ENCODE data around the gene EPHA4.

The EPHA4 gene

GRCh38 chr2:221506469-221506868 is 65.6 kb downstream of the EPHA4 start:
- no peak for DNase-seq (ENCODE audit: low read depth in 1 of 2, low spot score in 1 of 2)

GRCh38 chr2:221505605-221506004 is 66.5 kb downstream of the EPHA4 start:
- DNase-seq (ENCODE audit: low read depth in 1 of 2, low spot score in 1 of 2) = no peak

GRCh38 chr2:221504905-221505304 is 67.2 kb downstream of the EPHA4 start:
- no peak for DNase-seq (ENCODE audit: low read depth in 1 of 2, low spot score in 1 of 2)

- no peak for DNase-seq (ENCODE audit: low read depth in 1 of 2, low spot score in 1 of 2)
These were observed 68.1 kb downstream of the EPHA4 start for GRCh38 chr2:221503965-221504364.

GRCh38 chr2:221502270-221503010 is 69.7 kb downstream of the EPHA4 start:
- no peak for DNase-seq (ENCODE audit: low read depth in 1 of 2, low spot score in 1 of 2)

- DNase-seq (ENCODE audit: low read depth in 1 of 2, low spot score in 1 of 2) = no peak
These were observed 70.2 kb downstream of the EPHA4 start for GRCh38 chr2:221501883-221502269.

- DNase-seq (ENCODE audit: low read depth in 1 of 2, low spot score in 1 of 2) = no peak
These were observed 70.8 kb downstream of the EPHA4 start for GRCh38 chr2:221501210-221501882.

- no peak for DNase-seq (ENCODE audit: low read depth in 1 of 2, low spot score in 1 of 2)
These were observed 71.4 kb downstream of the EPHA4 start for GRCh38 chr2:221500501-221501209.

GRCh38 chr2:221495731-221496130 is 76.4 kb downstream of the EPHA4 start:
- DNase-seq (ENCODE audit: low read depth in 1 of 2, low spot score in 1 of 2) = no peak

GRCh38 chr2:221494556-221494955 is 77.5 kb downstream of the EPHA4 start:
- no peak for DNase-seq (ENCODE audit: low read depth in 1 of 2, low spot score in 1 of 2)

- DNase-seq (ENCODE audit: low read depth in 1 of 2, low spot score in 1 of 2) = no peak
These were observed 78.7 kb downstream of the EPHA4 start for GRCh38 chr2:221493391-221493790.

GRCh38 chr2:221492636-221493035 is 79.5 kb downstream of the EPHA4 start:
- DNase-seq (ENCODE audit: low read depth in 1 of 2, low spot score in 1 of 2) = no peak

- no peak for DNase-seq (ENCODE audit: low read depth in 1 of 2, low spot score in 1 of 2)
These were observed 81.5 kb downstream of the EPHA4 start for GRCh38 chr2:221490506-221491060.

- DNase-seq (ENCODE audit: low read depth in 1 of 2, low spot score in 1 of 2) = no peak
These were observed 83.8 kb downstream of the EPHA4 start for GRCh38 chr2:221488136-221488807.

- DNase-seq (ENCODE audit: low read depth in 1 of 2, low spot score in 1 of 2) = no peak
These were observed 86.0 kb downstream of the EPHA4 start for GRCh38 chr2:221486106-221486505.

- DNase-seq (ENCODE audit: low read depth in 1 of 2, low spot score in 1 of 2) = no peak
These were observed 86.6 kb downstream of the EPHA4 start for GRCh38 chr2:221485503-221485870.

- no peak for DNase-seq (ENCODE audit: low read depth in 1 of 2, low spot score in 1 of 2)
These were observed 87.2 kb downstream of the EPHA4 start for GRCh38 chr2:221484761-221485502.

- no peak for DNase-seq (ENCODE audit: low read depth in 1 of 2, low spot score in 1 of 2)
These were observed 89.2 kb downstream of the EPHA4 start for GRCh38 chr2:221482666-221483455.

- DNase-seq (ENCODE audit: low read depth in 1 of 2, low spot score in 1 of 2) = no peak
These were observed 91.3 kb downstream of the EPHA4 start for GRCh38 chr2:221480821-221481220.

GRCh38 chr2:221480163-221480562 is 91.9 kb downstream of the EPHA4 start:
- DNase-seq (ENCODE audit: low read depth in 1 of 2, low spot score in 1 of 2) = no peak
